HEK293 (cell line): ENCODE results near the gene C1QTNF9B.

Experiments used
- ELK4 ChIP-seq: IDR thresholded peaks from 2 replicates; pipeline ENCODE4 v1.6.1; 2011; ENCODE audit warnings: mild to moderate bottlenecking, low read depth, low read length, borderline replicate concordance
- GLI4 ChIP-seq: fragments of 450-650 bp; formaldehyde crosslinking; IDR thresholded peaks from 2 replicates; pipeline ENCODE4 v1.5.1; 2016; ENCODE audit warnings: missing biosample characterization, missing genetic modification characterization
- GLIS1 ChIP-seq: fragments of 450-650 bp; formaldehyde crosslinking; IDR thresholded peaks from 2 replicates; pipeline ENCODE4 v1.5.1; 2016; ENCODE audit warnings: missing biosample characterization, missing genetic modification characterization
- IKZF3 ChIP-seq: fragments of 450-650 bp; IDR thresholded peaks from 2 replicates; pipeline ENCODE4 v1.5.0; 2018; ENCODE audit warnings: missing biosample characterization, mild to moderate bottlenecking, missing genetic modification characterization, moderate library complexity
- INSM2 ChIP-seq: fragments of 450-650 bp; formaldehyde crosslinking; IDR thresholded peaks from 2 replicates; pipeline ENCODE4 v1.5.1; 2016; ENCODE audit warnings: missing biosample characterization, missing genetic modification characterization
- KLF16 ChIP-seq: fragments of 450-650 bp; formaldehyde crosslinking; IDR thresholded peaks from 2 replicates; pipeline ENCODE4 v1.5.1; 2017; ENCODE audit warnings: missing biosample characterization, missing genetic modification characterization
- MYNN ChIP-seq: fragments of 450-650 bp; formaldehyde crosslinking; IDR thresholded peaks from 2 replicates; pipeline ENCODE4 v1.5.1; 2016; ENCODE audit warnings: missing biosample characterization, missing genetic modification characterization, borderline replicate concordance
- MZF1 ChIP-seq: fragments of 450-650 bp; formaldehyde crosslinking; IDR thresholded peaks from 2 replicates; pipeline ENCODE4 v1.5.1; 2017; ENCODE audit warnings: missing biosample characterization, missing genetic modification characterization, borderline replicate concordance
- ZBTB11 ChIP-seq: fragments of 450-650 bp; formaldehyde crosslinking; conservative IDR thresholded peaks from 2 replicates; pipeline ENCODE4 v1.5.1; 2016; ENCODE audit warnings: low read depth, missing biosample characterization, missing genetic modification characterization
- ZBTB49 ChIP-seq: fragments of 450-650 bp; formaldehyde crosslinking; IDR thresholded peaks from 2 replicates; pipeline ENCODE4 v1.5.1; 2016; ENCODE audit warnings: missing biosample characterization, missing genetic modification characterization, low read depth
- ZFHX2 ChIP-seq: fragments of 450-650 bp; formaldehyde crosslinking; conservative IDR thresholded peaks from 2 replicates; pipeline ENCODE4 v1.5.1; 2016; ENCODE audit warnings: missing biosample characterization, missing genetic modification characterization
- ZIC2 ChIP-seq: fragments of 450-650 bp; formaldehyde crosslinking; IDR thresholded peaks from 2 replicates; pipeline ENCODE4 v1.5.1; 2016; ENCODE audit warnings: missing biosample characterization, missing genetic modification characterization
- ZNF121 ChIP-seq: fragments of 450-650 bp; formaldehyde crosslinking; IDR thresholded peaks from 2 replicates; pipeline ENCODE4 v1.5.1; 2016; ENCODE audit warnings: missing biosample characterization, missing genetic modification characterization
- ZNF155 ChIP-seq: fragments of 450-650 bp; formaldehyde crosslinking; IDR thresholded peaks from 2 replicates; pipeline ENCODE4 v1.5.1; 2016; ENCODE audit warnings: missing biosample characterization, missing genetic modification characterization
- ZNF175 ChIP-seq: fragments of 450-650 bp; formaldehyde crosslinking; IDR thresholded peaks from 2 replicates; pipeline ENCODE4 v1.5.1; 2016; ENCODE audit warnings: missing biosample characterization, missing genetic modification characterization
- ZNF274 ChIP-seq, 2 experiments: fragments of 200-500 bp in 1 of 2; fragments of 450-650 bp in 1 of 2; sonication (Bioruptor generic) in 1 of 2; formaldehyde crosslinking in 1 of 2; IDR thresholded peaks; 2 replicates each; pipeline versions ENCODE4 v1.5.1 to v1.6.1; 2014 to 2016; ENCODE audit warnings: borderline replicate concordance in 1 of 2, inconsistent platforms in 1 of 2, low read length in 1 of 2, missing biosample characterization in 1 of 2, missing genetic modification characterization in 1 of 2
- ZNF311 ChIP-seq: fragments of 450-650 bp; formaldehyde crosslinking; IDR thresholded peaks from 2 replicates; pipeline ENCODE4 v1.5.1; 2017; ENCODE audit warnings: missing biosample characterization, missing genetic modification characterization, borderline replicate concordance
- ZNF394 ChIP-seq: fragments of 450-650 bp; formaldehyde crosslinking; IDR thresholded peaks from 2 replicates; pipeline ENCODE4 v1.5.1; 2016; ENCODE audit warnings: missing biosample characterization, missing genetic modification characterization, mild to moderate bottlenecking, moderate library complexity, borderline replicate concordance
- ZNF549 ChIP-seq: fragments of 450-650 bp; IDR thresholded peaks from 2 replicates; pipeline ENCODE4 v1.5.1; 2018; ENCODE audit warnings: missing biosample characterization, missing genetic modification characterization, mild to moderate bottlenecking, inconsistent platforms, moderate library complexity
- ZNF561 ChIP-seq: fragments of 450-650 bp; IDR thresholded peaks from 2 replicates; pipeline ENCODE4 v1.5.1; 2018; ENCODE audit warnings: missing biosample characterization, missing genetic modification characterization, borderline replicate concordance
- ZNF623 ChIP-seq: fragments of 450-650 bp; formaldehyde crosslinking; IDR thresholded peaks from 2 replicates; pipeline ENCODE4 v1.5.1; 2016; ENCODE audit warnings: missing biosample characterization, missing genetic modification characterization
- ZNF624 ChIP-seq: fragments of 450-650 bp; formaldehyde crosslinking; IDR thresholded peaks from 2 replicates; pipeline ENCODE4 v1.5.1; 2017; ENCODE audit warnings: missing biosample characterization, missing genetic modification characterization
- ZNF639 ChIP-seq: fragments of 450-650 bp; formaldehyde crosslinking; IDR thresholded peaks from 2 replicates; pipeline ENCODE4 v1.5.1; 2016; ENCODE audit warnings: missing biosample characterization, missing genetic modification characterization
- ZNF692 ChIP-seq: fragments of 450-650 bp; formaldehyde crosslinking; IDR thresholded peaks from 2 replicates; pipeline ENCODE4 v1.5.1; 2016; ENCODE audit warnings: missing biosample characterization, missing genetic modification characterization
- ZNF777 ChIP-seq: fragments of 450-650 bp; formaldehyde crosslinking; IDR thresholded peaks from 2 replicates; pipeline ENCODE4 v1.5.1; 2017; ENCODE audit warnings: missing biosample characterization, missing genetic modification characterization, borderline replicate concordance

Gene C1QTNF9B

GRCh38 chr13:23888658-23889614, 8.4 kb downstream of the C1QTNF9B start, which contains the start of gene MIPEP (continued):
- TF ChIP-seq ZNF624 (tag by site-specific recombination) = no peak
- peak; percentile 61 for TF ChIP-seq ZNF692 (tag by site-specific recombination)
- no peak for TF ChIP-seq MYNN (tag by site-specific recombination)
- TF ChIP-seq ZNF274 (IDR thresholded peaks at IDR 0.05; ENCODE audit: low read length) = no peak
- no peak for TF ChIP-seq ZNF274 (tag by site-specific recombination; IDR thresholded peaks at IDR 0.05; ENCODE audit: borderline replicate concordance)
- peak; percentile 35; the same call in 1 of the 2 replicates for TF ChIP-seq INSM2 (tag by site-specific recombination)
- TF ChIP-seq KLF16 (tag by site-specific recombination) = 0 out of 2 replicates have a peak, but pooled peaks have one; percentile 38
- no peak for TF ChIP-seq ZNF777
- no peak for TF ChIP-seq MZF1 (tag by site-specific recombination)
- peak; percentile 74; the same call in 1 of the 2 replicates for TF ChIP-seq ZNF639
- no peak; the same call in 1 of the 2 replicates for TF ChIP-seq ZNF394
- no peak for TF ChIP-seq ZBTB49 (tag by site-specific recombination)
- TF ChIP-seq ZNF175 (tag by site-specific recombination) = no peak
- peak; percentile 57; the same call in 1 of the 2 replicates for TF ChIP-seq ZBTB11 (tag by site-specific recombination)
- peak; percentile 97 for TF ChIP-seq ZFHX2 (tag by site-specific recombination)
- no peak for TF ChIP-seq ZNF311 (tag by site-specific recombination)
- peak; percentile 52 for TF ChIP-seq ZIC2 (tag by site-specific recombination)
- no peak for TF ChIP-seq ZNF155
- peak; percentile 42 for TF ChIP-seq GLIS1 (tag by site-specific recombination)
- TF ChIP-seq ZNF623 = no peak
- no peak for TF ChIP-seq ZNF121 (tag by site-specific recombination)
- no peak for TF ChIP-seq ZNF549 (tag by site-specific recombination)
- TF ChIP-seq ZNF561 (tag by site-specific recombination) = no peak; the same call in 1 of the 2 replicates
- TF ChIP-seq ELK4 = no peak
- TF ChIP-seq GLI4 (tag by site-specific recombination) = no peak
- TF ChIP-seq IKZF3 = 0 out of 2 replicates have a peak, but pooled peaks have one; percentile 20
